GM06990 (cell line): ENCODE measurements around the gene ZNF106.

ENCODE experiments used
- DNase-seq: peaks from one replicate; pipeline ENCODE4 v3.0.0-alpha.2; 2011; ENCODE audit not compliant: insufficient read length; ENCODE audit errors: extremely low read depth
- H3K27me3 ChIP-seq: replicated peaks from 2 replicates; pipeline ENCODE4 v1.6.0; 2011; ENCODE audit warnings: low read length; ENCODE audit not compliant: control insufficient read depth, insufficient read depth
- H3K36me3 ChIP-seq: 2 replicates; pipeline ENCODE4 v1.5.1; 2011; ENCODE audit warnings: low read length; ENCODE audit not compliant: control insufficient read depth, insufficient read depth
- H3K4me3 ChIP-seq: replicated peaks from 2 replicates; pipeline ENCODE4 v1.5.1; 2011; ENCODE audit warnings: low read depth, mild to moderate bottlenecking, control low read depth, low read length
- CTCF ChIP-seq: IDR thresholded peaks from 2 replicates; pipeline ENCODE4 v1.5.1; 2011; ENCODE audit warnings: low read length, control low read depth, mild to moderate bottlenecking, inconsistent platforms; ENCODE audit not compliant: insufficient read depth, poor library complexity, severe bottlenecking

ZNF106 gene

GRCh38 chr15:42445551-42445950 is 45.4 kb downstream of the ZNF106 start:
- Histone ChIP-seq H3K36me3 (peaks cover 12% of the 10 kb centered on the region), H3K4me3 (no peak overlapping the region), H3K27me3 (no peaks in the 10 kb centered on the region)
- no peak for TF ChIP-seq CTCF
- no peak for DNase-seq

GRCh38 chr15:42444415-42445063 is 46.4 kb downstream of the ZNF106 start:
- TF ChIP-seq CTCF: no peak
- no peak overlapping the region for H3K4me3 ChIP-seq
- no peak for DNase-seq
- peaks cover 10% of the 10 kb centered on the region for H3K36me3 ChIP-seq
- H3K27me3 ChIP-seq: no peaks in the 10 kb centered on the region

- Histone ChIP-seq H3K27me3 (no peaks in the 10 kb centered on the region), H3K36me3 (peaks cover 12% of the 10 kb centered on the region), H3K4me3 (no peak overlapping the region)
- no peak for TF ChIP-seq CTCF
- DNase-seq: no peak
These were observed 63.3 kb downstream of the ZNF106 start for GRCh38 chr15:42427429-42428223.

GRCh38 chr15:42421376-42421775 is 69.6 kb downstream of the ZNF106 start:
- Histone ChIP-seq H3K4me3 (no peak overlapping the region), H3K36me3 (peaks cover 16% of the 10 kb centered on the region), H3K27me3 (no peaks in the 10 kb centered on the region)
- DNase-seq: no peak
- no peak for TF ChIP-seq CTCF

- DNase-seq: no peak
- Histone ChIP-seq H3K4me3 (no peak overlapping the region), H3K27me3 (no peaks in the 10 kb centered on the region), H3K36me3 (peaks cover 10% of the 10 kb centered on the region)
- no peak for TF ChIP-seq CTCF
These were observed 71.6 kb downstream of the ZNF106 start for GRCh38 chr15:42419369-42419768.
